ENCODE data around the gene ATF7. TPM values are rescaled to one million over a fixed set of nuclear protein-coding genes. Genes with fewer than 3 reads are reported as not detected.
"Not testable (repeated sequence)": the region's sequence is repeated elsewhere in the genome, so short reads cannot be mapped to it uniquely, and the experiment has no call there.

ATF7 gene
- total RNA-seq, 2 donors from 2014 or later = 27.4 to 28.1 TPM

GRCh38 chr12:53651737-53652136, 25.6 kb upstream of the ATF7 start:
- Mint-ChIP-seq H3K9me3 (no peaks in the 10 kb centered on the region), H3K36me3 (ENCODE audit: insufficient read depth in 2 of 2) (no peaks in the 10 kb centered on the region), H3K27me3 (ENCODE audit: low read depth) (no peaks in the 10 kb centered on the region), H3K4me3 (no peak overlapping the region), H3K27ac (no peak overlapping the region), H3K4me1 (ENCODE audit: low read depth) (no peaks in the 10 kb centered on the region)
- DNase-seq (no peak), ATAC-seq (replicated peaks in 1 of 2) (no peak)

GRCh38 chr12:53646300-53646699, 20.1 kb upstream of the ATF7 start:
- not testable (repeated sequence) for DNase-seq; H3K4me3 Mint-ChIP-seq; H3K36me3 Mint-ChIP-seq (ENCODE audit: insufficient read depth in 2 of 2); H3K27me3 Mint-ChIP-seq (ENCODE audit: low read depth); H3K27ac Mint-ChIP-seq; ATAC-seq (replicated peaks in 1 of 2); H3K4me1 Mint-ChIP-seq (ENCODE audit: low read depth); H3K9me3 Mint-ChIP-seq

- DNase-seq (no peak), ATAC-seq (replicated peaks in 1 of 2) (no peak)
- H3K27ac Mint-ChIP-seq = no peak overlapping the region
- H3K4me3 Mint-ChIP-seq = no peak overlapping the region
- no peaks in the 10 kb centered on the region for H3K4me1 Mint-ChIP-seq (ENCODE audit: low read depth)
- H3K27me3 Mint-ChIP-seq (ENCODE audit: low read depth) = peaks cover 4% of the 10 kb centered on the region
- H3K36me3 Mint-ChIP-seq (ENCODE audit: insufficient read depth in 2 of 2) = no peaks in the 10 kb centered on the region
- peaks cover 0 to 2% of the 10 kb centered on the region in 2 donors for H3K9me3 Mint-ChIP-seq
Observed at GRCh38 chr12:53645165-53645564, 19.0 kb upstream of the ATF7 start.

GRCh38 chr12:53644133-53644532, 18.0 kb upstream of the ATF7 start:
- ATAC-seq (replicated peaks in 1 of 2) (no peak), DNase-seq (no peak)
- H3K27me3 Mint-ChIP-seq (ENCODE audit: low read depth) = peaks cover 4% of the 10 kb centered on the region
- H3K27ac Mint-ChIP-seq = no peak overlapping the region
- H3K4me3 Mint-ChIP-seq = no peak overlapping the region
- peaks cover 0 to 2% of the 10 kb centered on the region in 2 donors for H3K9me3 Mint-ChIP-seq
- H3K4me1 Mint-ChIP-seq (ENCODE audit: low read depth) = no peaks in the 10 kb centered on the region
- H3K36me3 Mint-ChIP-seq (ENCODE audit: insufficient read depth in 2 of 2) = no peaks in the 10 kb centered on the region

- Mint-ChIP-seq H3K4me1 (ENCODE audit: low read depth) (no peaks in the 10 kb centered on the region), H3K9me3 (peaks cover 0 to 2% of the 10 kb centered on the region in 2 donors), H3K27ac (no peak overlapping the region), H3K36me3 (ENCODE audit: insufficient read depth in 2 of 2) (no peaks in the 10 kb centered on the region), H3K4me3 (no peak overlapping the region), H3K27me3 (ENCODE audit: low read depth) (peaks cover 4% of the 10 kb centered on the region)
- DNase-seq = no peak
- ATAC-seq (replicated peaks in 1 of 2) = no peak
Observed at GRCh38 chr12:53643232-53643979, 17.2 kb upstream of the ATF7 start.

GRCh38 chr12:53638057-53638456, 11.9 kb upstream of the ATF7 start:
- Mint-ChIP-seq H3K9me3 (no peaks in the 10 kb centered on the region), H3K27me3 (ENCODE audit: low read depth) (no peaks in the 10 kb centered on the region), H3K27ac (no peak overlapping the region), H3K4me1 (ENCODE audit: low read depth) (no peaks in the 10 kb centered on the region), H3K36me3 (ENCODE audit: insufficient read depth in 2 of 2) (no peaks in the 10 kb centered on the region), H3K4me3 (no peak overlapping the region)
- ATAC-seq (replicated peaks in 1 of 2) = no peak
- no peak for DNase-seq

- Mint-ChIP-seq H3K36me3 (ENCODE audit: insufficient read depth in 2 of 2) (no peaks in the 10 kb centered on the region), H3K4me3 (no peak overlapping the region), H3K27me3 (ENCODE audit: low read depth) (peaks cover 3% of the 10 kb centered on the region), H3K27ac (no peak overlapping the region), H3K9me3 (no peaks in the 10 kb centered on the region), H3K4me1 (ENCODE audit: low read depth) (no peaks in the 10 kb centered on the region)
- no peak for ATAC-seq (replicated peaks in 1 of 2)
- DNase-seq = no peak
Observed at GRCh38 chr12:53636641-53637040, 10.5 kb upstream of the ATF7 start.

GRCh38 chr12:53635708-53636107, 9.5 kb upstream of the ATF7 start:
- H3K36me3 Mint-ChIP-seq (ENCODE audit: insufficient read depth in 2 of 2); H3K27ac Mint-ChIP-seq; H3K27me3 Mint-ChIP-seq (ENCODE audit: low read depth); H3K4me3 Mint-ChIP-seq; ATAC-seq (replicated peaks in 1 of 2); DNase-seq; H3K9me3 Mint-ChIP-seq; H3K4me1 Mint-ChIP-seq (ENCODE audit: low read depth): not testable (repeated sequence)

- H3K27ac Mint-ChIP-seq = no peak overlapping the region
- H3K27me3 Mint-ChIP-seq (ENCODE audit: low read depth) = peaks cover 4% of the 10 kb centered on the region
- DNase-seq (no peak), ATAC-seq (replicated peaks in 1 of 2) (no peak)
- peaks cover 6% of the 10 kb centered on the region for H3K4me1 Mint-ChIP-seq (ENCODE audit: low read depth)
- no peak overlapping the region for H3K4me3 Mint-ChIP-seq
- H3K9me3 Mint-ChIP-seq = no peaks in the 10 kb centered on the region
- H3K36me3 Mint-ChIP-seq (ENCODE audit: insufficient read depth in 2 of 2) = no peaks in the 10 kb centered on the region
Observed at GRCh38 chr12:53631721-53632120, 5.5 kb upstream of the ATF7 start.

GRCh38 chr12:53627919-53628318, 1.7 kb upstream of the ATF7 start:
- Mint-ChIP-seq H3K4me1 (ENCODE audit: low read depth) (peaks cover 37% of the 10 kb centered on the region), H3K9me3 (no peaks in the 10 kb centered on the region), H3K27ac (no peak overlapping the region), H3K36me3 (ENCODE audit: insufficient read depth in 2 of 2) (peaks cover 1 to 2% of the 10 kb centered on the region in 2 donors), H3K27me3 (ENCODE audit: low read depth) (peaks cover 4% of the 10 kb centered on the region), H3K4me3 (no peak overlapping the region)
- no peak for ATAC-seq (replicated peaks in 1 of 2)
- DNase-seq = no peak

GRCh38 chr12:53626702-53627169, 554 bp upstream of the ATF7 start:
- H3K4me1 Mint-ChIP-seq (ENCODE audit: low read depth) = peaks cover 37% of the 10 kb centered on the region
- H3K36me3 Mint-ChIP-seq (ENCODE audit: insufficient read depth in 2 of 2) = peaks cover 1 to 2% of the 10 kb centered on the region in 2 donors
- H3K4me3 Mint-ChIP-seq = peak overlapping the region; percentile 99 to 100
- no peaks in the 10 kb centered on the region for H3K9me3 Mint-ChIP-seq
- peak overlapping the region; percentile 99 for H3K27ac Mint-ChIP-seq
- no peak for DNase-seq
- H3K27me3 Mint-ChIP-seq (ENCODE audit: low read depth) = peaks cover 2% of the 10 kb centered on the region
- ATAC-seq (replicated peaks in 1 of 2) = peak in 1 of 2 donors; percentile 0

- peaks cover 37% of the 10 kb centered on the region for H3K4me1 Mint-ChIP-seq (ENCODE audit: low read depth)
- ATAC-seq (replicated peaks in 1 of 2) (no peak), DNase-seq (no peak)
- peaks cover 1 to 2% of the 10 kb centered on the region in 2 donors for H3K36me3 Mint-ChIP-seq (ENCODE audit: insufficient read depth in 2 of 2)
- H3K27me3 Mint-ChIP-seq (ENCODE audit: low read depth) = no peaks in the 10 kb centered on the region
- no peaks in the 10 kb centered on the region for H3K9me3 Mint-ChIP-seq
- peak overlapping the region; percentile 99 to 100 for H3K4me3 Mint-ChIP-seq
- H3K27ac Mint-ChIP-seq = peak overlapping the region; percentile 99
Observed at GRCh38 chr12:53625373-53625945, 723 bp downstream of the ATF7 start.

GRCh38 chr12:53624956-53625355, 1.2 kb downstream of the ATF7 start:
- Mint-ChIP-seq H3K27ac (peak overlapping the region; percentile 99), H3K4me3 (peak overlapping the region; percentile 99 to 100), H3K36me3 (ENCODE audit: insufficient read depth in 2 of 2) (peaks cover 1 to 2% of the 10 kb centered on the region in 2 donors), H3K4me1 (ENCODE audit: low read depth) (peaks cover 37% of the 10 kb centered on the region), H3K27me3 (ENCODE audit: low read depth) (no peaks in the 10 kb centered on the region), H3K9me3 (no peaks in the 10 kb centered on the region)
- no peak for DNase-seq
- no peak for ATAC-seq (replicated peaks in 1 of 2)

Data from activated T-cell treated with anti-CD3 and anti-CD28 coated beads, Interleukin-2, amount 50 U/mL, for 72 hours (primary cell).